ENCODE measurements around the gene RBP3.

- TF ChIP-seq, protein P1, sequence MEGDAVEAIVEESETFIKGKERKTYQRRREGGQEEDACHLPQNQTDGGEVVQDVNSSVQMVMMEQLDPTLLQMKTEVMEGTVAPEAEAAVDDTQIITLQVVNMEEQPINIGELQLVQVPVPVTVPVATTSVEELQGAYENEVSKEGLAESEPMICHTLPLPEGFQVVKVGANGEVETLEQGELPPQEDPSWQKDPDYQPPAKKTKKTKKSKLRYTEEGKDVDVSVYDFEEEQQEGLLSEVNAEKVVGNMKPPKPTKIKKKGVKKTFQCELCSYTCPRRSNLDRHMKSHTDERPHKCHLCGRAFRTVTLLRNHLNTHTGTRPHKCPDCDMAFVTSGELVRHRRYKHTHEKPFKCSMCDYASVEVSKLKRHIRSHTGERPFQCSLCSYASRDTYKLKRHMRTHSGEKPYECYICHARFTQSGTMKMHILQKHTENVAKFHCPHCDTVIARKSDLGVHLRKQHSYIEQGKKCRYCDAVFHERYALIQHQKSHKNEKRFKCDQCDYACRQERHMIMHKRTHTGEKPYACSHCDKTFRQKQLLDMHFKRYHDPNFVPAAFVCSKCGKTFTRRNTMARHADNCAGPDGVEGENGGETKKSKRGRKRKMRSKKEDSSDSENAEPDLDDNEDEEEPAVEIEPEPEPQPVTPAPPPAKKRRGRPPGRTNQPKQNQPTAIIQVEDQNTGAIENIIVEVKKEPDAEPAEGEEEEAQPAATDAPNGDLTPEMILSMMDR (IDR thresholded peaks at IDR 0.05): no peak
- TF ChIP-seq ZFX (IDR thresholded peaks at IDR 0.05; ENCODE audit: borderline replicate concordance): no peak
Measured at GRCh38 chr10:47357131-47357582, 9.0 kb downstream of the RBP3 start.
